ENCODE measurements around the gene UBE2N.
A peak's percentile ranks its signal among the peaks of the same experiment; 100 is the strongest.

UBE2N gene

GRCh38 chr12:93482721-93483120 lies 41.0 kb upstream of the UBE2N start:
- Histone ChIP-seq H3F3A (ENCODE audit: low read depth) (no peaks in the 10 kb centered on the region), H3K9me2 (replicated peaks; ENCODE audit: low read depth, low read length) (no peaks in the 10 kb centered on the region), H3K4me2 (ENCODE audit: low read depth, low read length, poor library complexity, severe bottlenecking) (no peak overlapping the region), H3K4me1 (ENCODE audit: insufficient read depth, low read length, poor library complexity, severe bottlenecking) (no peaks in the 10 kb centered on the region), H2AFZ (ENCODE audit: low read length) (no peak overlapping the region), H3K9ac (ENCODE audit: low read depth, low read length, poor library complexity, severe bottlenecking) (no peak overlapping the region), H3K36me3 (ENCODE audit: insufficient read depth, low read length) (peaks cover 83% of the 10 kb centered on the region), H3K27me3 (ENCODE audit: insufficient read depth, low read length, poor library complexity, severe bottlenecking) (no peaks in the 10 kb centered on the region), H3K79me2 (ENCODE audit: insufficient read depth, low read length) (no peaks in the 10 kb centered on the region), H4K20me1 (ENCODE audit: insufficient read depth, low read length, poor library complexity, severe bottlenecking) (peaks cover 4% of the 10 kb centered on the region), H3K4me3 (ENCODE audit: low read length, poor library complexity, severe bottlenecking) (no peak overlapping the region), H3K9me3 (ENCODE audit: insufficient read depth, low read depth, low read length) (no peaks in the 10 kb centered on the region)
- TF ChIP-seq EZH2phosphoT487 (IDR thresholded peaks at IDR 0.05; ENCODE audit: borderline replicate concordance) = no peak
- TF ChIP-seq, protein P1, sequence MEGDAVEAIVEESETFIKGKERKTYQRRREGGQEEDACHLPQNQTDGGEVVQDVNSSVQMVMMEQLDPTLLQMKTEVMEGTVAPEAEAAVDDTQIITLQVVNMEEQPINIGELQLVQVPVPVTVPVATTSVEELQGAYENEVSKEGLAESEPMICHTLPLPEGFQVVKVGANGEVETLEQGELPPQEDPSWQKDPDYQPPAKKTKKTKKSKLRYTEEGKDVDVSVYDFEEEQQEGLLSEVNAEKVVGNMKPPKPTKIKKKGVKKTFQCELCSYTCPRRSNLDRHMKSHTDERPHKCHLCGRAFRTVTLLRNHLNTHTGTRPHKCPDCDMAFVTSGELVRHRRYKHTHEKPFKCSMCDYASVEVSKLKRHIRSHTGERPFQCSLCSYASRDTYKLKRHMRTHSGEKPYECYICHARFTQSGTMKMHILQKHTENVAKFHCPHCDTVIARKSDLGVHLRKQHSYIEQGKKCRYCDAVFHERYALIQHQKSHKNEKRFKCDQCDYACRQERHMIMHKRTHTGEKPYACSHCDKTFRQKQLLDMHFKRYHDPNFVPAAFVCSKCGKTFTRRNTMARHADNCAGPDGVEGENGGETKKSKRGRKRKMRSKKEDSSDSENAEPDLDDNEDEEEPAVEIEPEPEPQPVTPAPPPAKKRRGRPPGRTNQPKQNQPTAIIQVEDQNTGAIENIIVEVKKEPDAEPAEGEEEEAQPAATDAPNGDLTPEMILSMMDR (conservative IDR thresholded peaks at IDR 0.05; ENCODE audit: low read length) = no peak

GRCh38 chr12:93476555-93476954 lies 34.8 kb upstream of the UBE2N start:
- peaks cover 28% of the 10 kb centered on the region for H3K79me2 ChIP-seq (ENCODE audit: insufficient read depth, low read length)
- peaks cover 46% of the 10 kb centered on the region; the same call in 1 of the 2 replicates for H3K36me3 ChIP-seq (ENCODE audit: insufficient read depth, low read length)
- no peaks in the 10 kb centered on the region for H3K27me3 ChIP-seq (ENCODE audit: insufficient read depth, low read length, poor library complexity, severe bottlenecking)
- H3K9me2 ChIP-seq (replicated peaks; ENCODE audit: low read depth, low read length) = no peaks in the 10 kb centered on the region
- no peak for TF ChIP-seq EZH2phosphoT487 (IDR thresholded peaks at IDR 0.05; ENCODE audit: borderline replicate concordance)
- TF ChIP-seq, protein P1 (conservative IDR thresholded peaks at IDR 0.05; ENCODE audit: low read length) = no peak
- H4K20me1 ChIP-seq (ENCODE audit: insufficient read depth, low read length, poor library complexity, severe bottlenecking) = peaks cover 12% of the 10 kb centered on the region
- H3K4me3 ChIP-seq (ENCODE audit: low read length, poor library complexity, severe bottlenecking) = no peak overlapping the region
- H3F3A ChIP-seq (ENCODE audit: low read depth) = no peaks in the 10 kb centered on the region
- no peak overlapping the region for H2AFZ ChIP-seq (ENCODE audit: low read length)
- H3K4me2 ChIP-seq (ENCODE audit: low read depth, low read length, poor library complexity, severe bottlenecking) = peak overlapping the region; percentile 11
- no peaks in the 10 kb centered on the region for H3K9me3 ChIP-seq (ENCODE audit: insufficient read depth, low read depth, low read length)
- H3K4me1 ChIP-seq (ENCODE audit: insufficient read depth, low read length, poor library complexity, severe bottlenecking) = peaks cover 15% of the 10 kb centered on the region
- H3K9ac ChIP-seq (ENCODE audit: low read depth, low read length, poor library complexity, severe bottlenecking) = no peak overlapping the region

GRCh38 chr12:93469386-93469785 lies 27.6 kb upstream of the UBE2N start:
- peaks cover 42% of the 10 kb centered on the region for H3K4me1 ChIP-seq (ENCODE audit: insufficient read depth, low read length, poor library complexity, severe bottlenecking)
- H3K4me2 ChIP-seq (ENCODE audit: low read depth, low read length, poor library complexity, severe bottlenecking) = peak overlapping the region; percentile 95
- TF ChIP-seq, protein P1 (conservative IDR thresholded peaks at IDR 0.05; ENCODE audit: low read length) = no peak
- no peak for TF ChIP-seq EZH2phosphoT487 (IDR thresholded peaks at IDR 0.05; ENCODE audit: borderline replicate concordance)
- H3K4me3 ChIP-seq (ENCODE audit: low read length, poor library complexity, severe bottlenecking) = peak overlapping the region; percentile 98
- peaks cover 5% of the 10 kb centered on the region; the same call in 1 of the 2 replicates for H3K36me3 ChIP-seq (ENCODE audit: insufficient read depth, low read length)
- no peaks in the 10 kb centered on the region for H3K27me3 ChIP-seq (ENCODE audit: insufficient read depth, low read length, poor library complexity, severe bottlenecking)
- H3F3A ChIP-seq (ENCODE audit: low read depth) = no peaks in the 10 kb centered on the region
- H3K79me2 ChIP-seq (ENCODE audit: insufficient read depth, low read length) = peaks cover 63% of the 10 kb centered on the region
- H2AFZ ChIP-seq (ENCODE audit: low read length) = no peak overlapping the region
- no peaks in the 10 kb centered on the region for H3K9me2 ChIP-seq (replicated peaks; ENCODE audit: low read depth, low read length)
- peaks cover 43% of the 10 kb centered on the region for H4K20me1 ChIP-seq (ENCODE audit: insufficient read depth, low read length, poor library complexity, severe bottlenecking)
- no peaks in the 10 kb centered on the region for H3K9me3 ChIP-seq (ENCODE audit: insufficient read depth, low read depth, low read length)
- H3K9ac ChIP-seq (ENCODE audit: low read depth, low read length, poor library complexity, severe bottlenecking) = peak overlapping the region; percentile 94

All from Loucy (cell line).